SK-N-SH treated with all-trans-retinoic acid at 6 μM for 48 hours (cell line): ENCODE results near the gene FERMT2.

Experiments
- BACH2 ChIP-seq: fragments of 250-450 bp; sonication (Bioruptor Pico); IDR thresholded peaks from 2 replicates; pipeline ENCODE4 v1.9.0; 2021; ENCODE audit warnings: mild to moderate bottlenecking, borderline replicate concordance
- CSDC2 ChIP-seq: fragments of 250-450 bp; sonication (Bioruptor Pico); IDR thresholded peaks from 2 replicates; pipeline ENCODE4 v1.5.0; 2020; ENCODE audit warnings: mild to moderate bottlenecking, moderate library complexity
- ESRRG ChIP-seq: fragments of 250-450 bp; sonication (Bioruptor Pico); IDR thresholded peaks from 2 replicates; pipeline ENCODE4 v1.6.1; 2021; ENCODE audit warnings: mild to moderate bottlenecking
- ISL1 ChIP-seq: fragments of 250-450 bp; sonication (Bioruptor Pico); IDR thresholded peaks from 2 replicates; pipeline ENCODE4 v2.1.2; 2022; ENCODE audit warnings: mild to moderate bottlenecking, moderate library complexity
- PATZ1 ChIP-seq: fragments of 250-450 bp; sonication (Bioruptor Pico); IDR thresholded peaks from 2 replicates; pipeline ENCODE4 v1.8.0; 2020; ENCODE audit warnings: mild to moderate bottlenecking, moderate library complexity, borderline replicate concordance
- RARB ChIP-seq: fragments of 250-450 bp; sonication (Bioruptor Pico); IDR thresholded peaks from 2 replicates; pipeline ENCODE4 v1.8.0; 2021; ENCODE audit warnings: mild to moderate bottlenecking, moderate library complexity
- TOX ChIP-seq: fragments of 250-450 bp; sonication (Bioruptor Pico); IDR thresholded peaks from 2 replicates; pipeline ENCODE4 v1.8.0; 2021; ENCODE audit warnings: mild to moderate bottlenecking, moderate library complexity, borderline replicate concordance
- ZFP3 ChIP-seq: fragments of 250-450 bp; sonication (Bioruptor Pico); IDR thresholded peaks from 2 replicates; pipeline ENCODE4 v1.5.0; 2020; ENCODE audit warnings: mild to moderate bottlenecking, moderate library complexity
- ZNF70 ChIP-seq: fragments of 450-650 bp; formaldehyde crosslinking; IDR thresholded peaks from 2 replicates; pipeline ENCODE4 v1.5.0; 2020; ENCODE audit warnings: mild to moderate bottlenecking, moderate library complexity

- no peak for TF ChIP-seq RARB (CRISPR knock-in tag)
- TF ChIP-seq TOX (CRISPR knock-in tag): no peak
- TF ChIP-seq ZNF70 (CRISPR knock-in tag): no peak
- TF ChIP-seq BACH2 (CRISPR knock-in tag): no peak
- TF ChIP-seq PATZ1: no peak
- no peak for TF ChIP-seq CSDC2 (CRISPR knock-in tag)
- TF ChIP-seq ISL1 (CRISPR knock-in tag): no peak
- no peak for TF ChIP-seq ZFP3
- TF ChIP-seq ESRRG (CRISPR knock-in tag): no peak
Measured at GRCh38 chr14:52922059-52922458, 28.8 kb downstream of the FERMT2 start.
